Naive thymus-derived CD4-positive, alpha-beta T cell (primary cell): ENCODE measurements around the gene SLC35F6. TPM values are rescaled to one million over a fixed set of nuclear protein-coding genes. Genes with fewer than 3 reads are reported as not detected.

ENCODE experiments used
- ATAC-seq: fragments of 150-1000 bp; cut with Tn5 transposase; 2 replicates; pipeline ENCODE4 v1.10.0; 2021; ENCODE audit warnings: mild to moderate bottlenecking, moderate library complexity
- CTCF ChIA-PET: fragments of 350-600 bp; sonication (Branson Sonifier 250); formaldehyde crosslinking; loops from one replicate; lab custom pipeline; 2021; ENCODE audit warnings: antibody characterized with exemption; lab: Charles Lee
- POLR2A ChIA-PET: fragments of 350-600 bp; sonication (Branson Sonifier 250); formaldehyde crosslinking; loops from one replicate; lab custom pipeline; 2021; ENCODE audit warnings: antibody characterized with exemption, inconsistent platforms; lab: Charles Lee
- DNase-seq, 9 donors: peaks; one replicate each; pipeline versions ENCODE4 v3.0.0 to v3.0.0-alpha.2; 2020 to 2022; ENCODE audit warnings: mixed read lengths in 1 of 9
- H3K27ac ChIP-seq: one replicate; pipeline ENCODE4 v1.7.0; 2013; ENCODE audit warnings: mild to moderate bottlenecking, low read depth, low read length, moderate library complexity
- H3K27me3 ChIP-seq, 2 donors: one replicate each; pipeline ENCODE4 v1.7.0; 2013; ENCODE audit warnings: low read length in 2 of 2, mild to moderate bottlenecking in 2 of 2, moderate library complexity in 2 of 2; ENCODE audit not compliant: control insufficient read depth in 2 of 2, insufficient read depth in 2 of 2
- H3K36me3 ChIP-seq, 3 experiments: 1 replicate in 2 of 3; 2 replicates in 1 of 3; pipeline ENCODE4 v1.7.0; 2013; ENCODE audit warnings: low read length in 3 of 3, mild to moderate bottlenecking in 3 of 3, moderate library complexity in 1 of 3; ENCODE audit not compliant: insufficient read depth in 3 of 3, control insufficient read depth in 2 of 3
- H3K4me1 ChIP-seq, 2 donors: one replicate each; pipeline ENCODE4 v1.7.0; 2013; ENCODE audit warnings: low read length in 2 of 2, mild to moderate bottlenecking in 2 of 2, moderate library complexity in 1 of 2; ENCODE audit not compliant: control insufficient read depth in 2 of 2, insufficient read depth in 2 of 2
- H3K4me3 ChIP-seq: 2 replicates; pipeline ENCODE4 v1.7.0; 2013; ENCODE audit warnings: mild to moderate bottlenecking, low read length
- H3K9me3 ChIP-seq, 3 experiments: 1 replicate in 2 of 3; 2 replicates in 1 of 3; pipeline ENCODE4 v1.7.0; 2013; ENCODE audit warnings: low read length in 3 of 3; ENCODE audit not compliant: control insufficient read depth in 2 of 3
- H3K27ac Mint-ChIP-seq, 9 donors: one replicate each; pipeline ENCODE4 v1.8.0; 2020 to 2022; ENCODE audit warnings: mixed read lengths in 9 of 9, mild to moderate bottlenecking in 8 of 9, moderate library complexity in 5 of 9, inconsistent platforms in 2 of 9
- H3K27me3 Mint-ChIP-seq, 5 donors: one replicate each; pipeline ENCODE4 v1.8.0; 2021 to 2022; ENCODE audit warnings: mixed read lengths in 5 of 5, mild to moderate bottlenecking in 1 of 5
- H3K36me3 Mint-ChIP-seq, 5 donors: one replicate each; pipeline ENCODE4 v1.8.0; 2020 to 2022; ENCODE audit warnings: mixed read lengths in 5 of 5, mild to moderate bottlenecking in 3 of 5, inconsistent platforms in 1 of 5
- H3K4me1 Mint-ChIP-seq, 7 donors: one replicate each; pipeline ENCODE4 v1.8.0; 2020 to 2022; ENCODE audit warnings: mixed read lengths in 7 of 7, mild to moderate bottlenecking in 3 of 7, inconsistent platforms in 1 of 7
- H3K4me3 Mint-ChIP-seq, 10 donors: one replicate each; pipeline ENCODE4 v1.8.0; 2020 to 2022; ENCODE audit warnings: mild to moderate bottlenecking in 10 of 10, mixed read lengths in 10 of 10, moderate library complexity in 6 of 10, inconsistent platforms in 2 of 10
- H3K9me3 Mint-ChIP-seq, 11 donors: one replicate each; pipeline ENCODE4 v1.8.0; 2020 to 2022; ENCODE audit warnings: mixed read lengths in 11 of 11, mild to moderate bottlenecking in 4 of 11, inconsistent platforms in 1 of 11, moderate library complexity in 1 of 11
- intact Hi-C, 2 donors: fragments of 100-400 bp; cut with micrococcal nuclease; formaldehyde crosslinking; loops; one replicate each; pipeline ENCODE4 v1.15.1; 2023
- polyA plus RNA-seq, 2 donors: library from polyadenylated mRNA; unstranded; fragments of 300-500 nt; fragmentation: Illumina TruSeq; gene quantifications; one replicate each; pipeline ENCODE4 v1.2.3, GENCODE V29; 2021
- total RNA-seq, 6 experiments: library from RNA in 5 of 6; stranded (reverse) in 5 of 6; gene quantifications; 1 replicate in 5 of 6; 2 replicates in 1 of 6; pipeline ENCODE4 v1.2.3 and lab custom pipeline; 2021 to 2026

Gene SLC35F6
- 10 to 100 TPM; 17.3 to 22.5 (median 19.9) TPM for total RNA-seq
- polyA plus RNA-seq = 1 to 10 TPM; 4.7 to 6.6 TPM
- 33.2 reads per million, percentile 62 among the genes with 10 or more reads in this experiment for total RNA-seq (lab: John Stamatoyannopoulos, UW)

- peak; percentile 70 to 90 (median 86) for DNase-seq
- H3K36me3 Mint-ChIP-seq = peaks cover 0 to 3% (median 0%) of the 10 kb centered on the region in 5 donors
- intact Hi-C loops = loop anchor here (1.0 to 10.0 kb wide), 8 partner anchors 8 to 1792 kb away; partner anchors contain the start of genes ADGRF3 (in 2 of the 2), SELENOI (in 2 of the 2), AGBL5 (in 1 of the 2) and BABAM2 (in 1 of the 2)
- peaks cover 0 to 6% (median 0%) of the 10 kb centered on the region in 5 donors for H3K27me3 Mint-ChIP-seq
- Histone ChIP-seq H3K36me3 (peaks cover 0 to 6% (median 0%) of the 10 kb centered on the region in 3 experiments), H3K4me1 (peaks cover 23% of the 10 kb centered on the region in 2 donors), H3K27ac (peak within 1 kb of the TSS; percentile 82), H3K27me3 (no peaks in the 10 kb centered on the region), H3K9me3 (no peaks in the 10 kb centered on the region), H3K4me3 (peak within 1 kb of the TSS; percentile 92)
- peak within 1 kb of the TSS; percentile 62 to 97 (median 91) for H3K27ac Mint-ChIP-seq
- H3K4me3 Mint-ChIP-seq = peak within 1 kb of the TSS; percentile 85 to 97 (median 94)
- H3K9me3 Mint-ChIP-seq = peaks cover 0 to 3% (median 0%) of the 10 kb centered on the region in 11 donors
- CTCF ChIA-PET = interaction anchor here (0.6 to 1.5 kb wide), 2 partner anchors 10 to 283 kb away, joined by 3 read pairs; no protein-coding TSS in a partner anchor
- peak; percentile 95 for ATAC-seq
- POLR2A ChIA-PET = interaction anchor here (0.5 to 1.2 kb wide), 5 partner anchors 8 to 20 kb away, joined by 3 read pairs; no protein-coding TSS in a partner anchor
- peaks cover 28 to 54% (median 39%) of the 10 kb centered on the region in 7 donors for H3K4me1 Mint-ChIP-seq
These were observed at the start of gene SLC35F6 for GRCh38 chr2:26764078-26764887. Gene SLC35F6 (plus strand): TSS chr2:26764284. CDS start chr2:26764350, 66 bp downstream.

DNA sequence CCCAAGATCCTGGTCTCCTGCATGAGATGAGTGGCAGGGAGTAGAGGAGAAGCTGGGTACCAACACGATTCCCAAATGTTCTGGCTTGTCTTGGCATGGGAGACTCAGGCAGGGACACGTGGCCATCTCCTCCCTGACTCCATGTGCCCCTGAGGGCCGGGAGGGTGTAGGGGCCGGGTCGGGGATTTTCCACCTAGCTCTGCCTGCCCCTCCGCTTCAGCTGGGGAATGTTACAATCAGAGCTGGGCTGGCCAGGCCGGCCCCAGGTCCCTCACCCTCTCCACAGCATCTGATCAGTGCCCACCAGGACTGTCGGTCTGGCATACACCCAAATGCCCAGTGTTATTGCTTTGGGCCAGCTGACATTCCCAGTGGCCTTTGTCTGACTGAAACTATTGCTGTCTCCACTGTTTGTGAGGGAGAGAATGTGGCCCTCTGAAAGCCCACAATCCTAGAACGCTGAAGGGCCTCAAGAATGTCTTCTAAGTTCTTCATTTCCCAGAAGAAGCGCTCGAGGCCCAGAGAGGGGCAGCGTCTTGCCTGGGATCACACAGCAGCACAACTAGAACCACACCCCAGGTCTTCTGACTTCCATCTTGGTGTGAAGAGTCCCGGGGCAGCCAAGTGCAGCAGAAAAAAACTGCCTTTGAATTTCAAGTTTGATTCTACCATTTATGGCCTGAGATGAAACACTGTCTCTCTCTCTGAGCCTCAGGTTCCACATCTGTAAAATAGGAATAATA, 48.4 kb upstream of the SLC35F6 start:
- POLR2A ChIA-PET = no interaction called here
- Mint-ChIP-seq H3K4me1 (no peaks in the 10 kb centered on the region), H3K27ac (no peak overlapping the region), H3K9me3 (peaks cover 0 to 3% (median 0%) of the 10 kb centered on the region in 11 donors), H3K27me3 (peaks cover 0 to 2% (median 0%) of the 10 kb centered on the region in 5 donors), H3K4me3 (no peak overlapping the region), H3K36me3 (no peaks in the 10 kb centered on the region)
- H3K27ac ChIP-seq = no peak overlapping the region
- CTCF ChIA-PET = no interaction called here
- DNase-seq (no peak), ATAC-seq (no peak)
- no peak overlapping the region for H3K4me3 ChIP-seq
- H3K36me3 ChIP-seq = no peaks in the 10 kb centered on the region
- no peaks in the 10 kb centered on the region for H3K4me1 ChIP-seq
- intact Hi-C loops = no loop called here
- H3K9me3 ChIP-seq = no peaks in the 10 kb centered on the region
- no peaks in the 10 kb centered on the region for H3K27me3 ChIP-seq

- intact Hi-C loops = no loop called here
These were observed 47.7 kb upstream of the SLC35F6 start for GRCh38 chr2:26716340-26716739.

GRCh38 chr2:26716769-26717168, 47.3 kb upstream of the SLC35F6 start:
- peaks cover 0 to 3% (median 0%) of the 10 kb centered on the region in 11 donors for H3K9me3 Mint-ChIP-seq
- Histone ChIP-seq H3K27me3 (no peaks in the 10 kb centered on the region), H3K9me3 (no peaks in the 10 kb centered on the region), H3K4me1 (no peaks in the 10 kb centered on the region), H3K36me3 (no peaks in the 10 kb centered on the region), H3K4me3 (no peak overlapping the region), H3K27ac (no peak overlapping the region)
- ATAC-seq (no peak), DNase-seq (no peak)
- ChIA-PET CTCF (no interaction called here), POLR2A (no interaction called here)
- no peak overlapping the region for H3K27ac Mint-ChIP-seq
- H3K27me3 Mint-ChIP-seq = peaks cover 0 to 2% (median 0%) of the 10 kb centered on the region in 5 donors
- H3K36me3 Mint-ChIP-seq = no peaks in the 10 kb centered on the region
- intact Hi-C loops = no loop called here
- H3K4me3 Mint-ChIP-seq = no peak overlapping the region
- H3K4me1 Mint-ChIP-seq = no peaks in the 10 kb centered on the region

More at GRCh38 chr2:26716340-26716739, 47.7 kb upstream of the SLC35F6 start:
- no peaks in the 10 kb centered on the region for H3K36me3 ChIP-seq
- POLR2A ChIA-PET = no interaction called here
- ATAC-seq (no peak), DNase-seq (no peak)
- Mint-ChIP-seq H3K9me3 (peaks cover 0 to 3% (median 0%) of the 10 kb centered on the region in 11 donors), H3K27ac (no peak overlapping the region), H3K36me3 (no peaks in the 10 kb centered on the region), H3K4me3 (no peak overlapping the region), H3K4me1 (no peaks in the 10 kb centered on the region), H3K27me3 (peaks cover 0 to 2% (median 0%) of the 10 kb centered on the region in 5 donors)
- CTCF ChIA-PET = no interaction called here
- no peaks in the 10 kb centered on the region for H3K4me1 ChIP-seq
- H3K27ac ChIP-seq = no peak overlapping the region
- H3K27me3 ChIP-seq = no peaks in the 10 kb centered on the region
- no peaks in the 10 kb centered on the region for H3K9me3 ChIP-seq
- no peak overlapping the region for H3K4me3 ChIP-seq

DNA sequence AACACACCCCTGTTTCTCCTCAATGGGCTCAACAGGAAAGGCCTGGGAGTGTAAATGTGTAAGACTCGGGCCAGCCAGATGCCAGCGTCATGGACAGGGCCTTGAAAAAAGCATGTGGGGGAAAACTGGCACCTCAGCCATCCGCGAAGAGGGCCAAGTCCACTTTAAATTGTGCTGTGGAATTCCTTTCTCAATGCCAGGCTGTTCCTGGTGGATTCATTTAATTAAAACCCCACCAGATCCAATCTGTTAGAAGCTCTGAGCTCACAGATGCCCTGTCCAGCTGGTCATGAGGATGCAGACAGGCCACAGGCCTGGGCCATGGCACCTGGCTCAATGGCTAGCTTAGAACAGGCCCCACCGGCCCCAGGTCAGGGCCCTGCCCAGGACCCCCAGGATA, 46.7 kb upstream of the SLC35F6 start:
- Mint-ChIP-seq H3K36me3 (no peaks in the 10 kb centered on the region), H3K27me3 (peaks cover 0 to 2% (median 0%) of the 10 kb centered on the region in 5 donors), H3K27ac (no peak overlapping the region), H3K9me3 (peaks cover 0 to 3% (median 0%) of the 10 kb centered on the region in 11 donors), H3K4me1 (no peaks in the 10 kb centered on the region), H3K4me3 (no peak overlapping the region)
- DNase-seq (no peak), ATAC-seq (no peak)
- no peaks in the 10 kb centered on the region for H3K36me3 ChIP-seq
- POLR2A ChIA-PET = no interaction called here
- no peaks in the 10 kb centered on the region for H3K9me3 ChIP-seq
- no peaks in the 10 kb centered on the region for H3K4me1 ChIP-seq
- intact Hi-C loops = no loop called here
- H3K4me3 ChIP-seq = no peak overlapping the region
- H3K27me3 ChIP-seq = no peaks in the 10 kb centered on the region
- CTCF ChIA-PET = no interaction called here
- H3K27ac ChIP-seq = no peak overlapping the region

GRCh38 chr2:26718949-26719686, 45.0 kb upstream of the SLC35F6 start:
- Histone ChIP-seq H3K36me3 (no peaks in the 10 kb centered on the region), H3K27me3 (no peaks in the 10 kb centered on the region), H3K4me1 (no peaks in the 10 kb centered on the region), H3K27ac (no peak overlapping the region), H3K4me3 (no peak overlapping the region), H3K9me3 (no peaks in the 10 kb centered on the region)
- DNase-seq = no peak
- Mint-ChIP-seq H3K4me3 (no peak overlapping the region), H3K9me3 (peaks cover 0 to 3% (median 0%) of the 10 kb centered on the region in 11 donors), H3K36me3 (no peaks in the 10 kb centered on the region), H3K4me1 (no peaks in the 10 kb centered on the region), H3K27ac (peak overlapping the region in 1 of 9 donors; percentile 54), H3K27me3 (peaks cover 0 to 2% (median 0%) of the 10 kb centered on the region in 5 donors)
- ChIA-PET CTCF (interaction anchor here (0.5 kb wide), 1 partner anchor 8 kb away, joined by 3 read pairs; no protein-coding TSS in a partner anchor), POLR2A (interaction anchor here (0.6 kb wide), 1 partner anchor 19 kb away, joined by 3 read pairs; no protein-coding TSS in a partner anchor)
- no peak for ATAC-seq
- intact Hi-C loops = no loop called here
